Activated CD4-positive, alpha-beta memory T cell treated with anti-CD3 and anti-CD28 coated beads for 36 hours (primary cell): ENCODE data around the gene DGKK. TPM values are rescaled to one million over a fixed set of nuclear protein-coding genes. Genes with fewer than 3 reads are reported as not detected.

ENCODE experiments used
- CTCF ChIA-PET: fragments of 350-600 bp; sonication (Branson Sonifier 250); formaldehyde crosslinking; loops from one replicate; lab custom pipeline; 2021; ENCODE audit warnings: antibody characterized with exemption, inconsistent platforms; lab: Charles Lee
- POLR2A ChIA-PET: fragments of 350-600 bp; sonication (Branson Sonifier 250); formaldehyde crosslinking; loops from one replicate; lab custom pipeline; 2021; ENCODE audit warnings: antibody characterized with exemption; lab: Charles Lee
- DNase-seq: peaks from one replicate; pipeline ENCODE4 v3.0.0-alpha.2; 2020
- H3K27ac Mint-ChIP-seq: one replicate; pipeline ENCODE4 v1.8.0; 2021; ENCODE audit warnings: mixed read lengths
- H3K27me3 Mint-ChIP-seq: one replicate; pipeline ENCODE4 v1.8.0; 2021; ENCODE audit warnings: mixed read lengths
- H3K36me3 Mint-ChIP-seq: one replicate; pipeline ENCODE4 v1.8.0; 2021; ENCODE audit warnings: mixed read lengths
- H3K4me1 Mint-ChIP-seq: one replicate; pipeline ENCODE4 v1.8.0; 2021; ENCODE audit warnings: low read depth, mixed read lengths
- H3K4me3 Mint-ChIP-seq: one replicate; pipeline ENCODE4 v1.8.0; 2021; ENCODE audit warnings: mild to moderate bottlenecking, mixed read lengths
- H3K9me3 Mint-ChIP-seq: one replicate; pipeline ENCODE4 v1.8.0; 2021; ENCODE audit warnings: mixed read lengths
- intact Hi-C: fragments of 100-400 bp; cut with micrococcal nuclease; formaldehyde crosslinking; loops from one replicate; pipeline ENCODE4 v1.15.1; 2023
- total RNA-seq, 2 experiments: library from RNA; stranded (reverse); gene quantifications; one replicate each; pipeline ENCODE4 v1.2.3, GENCODE V29; 2021

DGKK gene
- total RNA-seq, 2 experiments from 2014 or later: not detected

DNA sequence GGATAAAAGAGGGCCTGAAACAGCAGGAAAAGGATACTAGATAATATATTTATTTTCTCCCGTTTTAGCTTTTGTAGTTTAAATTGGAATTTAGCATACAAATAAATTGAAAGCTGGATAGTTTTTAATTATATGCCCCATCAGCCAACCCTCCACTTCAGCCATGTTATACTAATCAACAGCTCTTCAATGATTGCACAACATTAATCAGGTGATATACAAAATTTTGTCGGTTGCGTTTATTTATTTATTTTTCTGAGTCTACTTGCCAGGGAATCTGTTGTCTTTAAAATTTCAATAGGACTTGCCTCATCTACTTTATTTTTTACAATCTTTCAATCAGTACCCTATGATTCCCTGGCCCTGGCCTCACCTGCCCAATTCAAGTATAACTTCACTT, 12.1 kb downstream of the DGKK start:
- ChIA-PET CTCF (no interaction called here), POLR2A (no interaction called here)
- Mint-ChIP-seq H3K9me3 (no peaks in the 10 kb centered on the region), H3K27ac (no peak overlapping the region), H3K4me1 (no peaks in the 10 kb centered on the region), H3K27me3 (peaks cover 2% of the 10 kb centered on the region), H3K4me3 (no peak overlapping the region), H3K36me3 (no peaks in the 10 kb centered on the region)
- DNase-seq: no peak
- intact Hi-C loops: no loop called here

DNA sequence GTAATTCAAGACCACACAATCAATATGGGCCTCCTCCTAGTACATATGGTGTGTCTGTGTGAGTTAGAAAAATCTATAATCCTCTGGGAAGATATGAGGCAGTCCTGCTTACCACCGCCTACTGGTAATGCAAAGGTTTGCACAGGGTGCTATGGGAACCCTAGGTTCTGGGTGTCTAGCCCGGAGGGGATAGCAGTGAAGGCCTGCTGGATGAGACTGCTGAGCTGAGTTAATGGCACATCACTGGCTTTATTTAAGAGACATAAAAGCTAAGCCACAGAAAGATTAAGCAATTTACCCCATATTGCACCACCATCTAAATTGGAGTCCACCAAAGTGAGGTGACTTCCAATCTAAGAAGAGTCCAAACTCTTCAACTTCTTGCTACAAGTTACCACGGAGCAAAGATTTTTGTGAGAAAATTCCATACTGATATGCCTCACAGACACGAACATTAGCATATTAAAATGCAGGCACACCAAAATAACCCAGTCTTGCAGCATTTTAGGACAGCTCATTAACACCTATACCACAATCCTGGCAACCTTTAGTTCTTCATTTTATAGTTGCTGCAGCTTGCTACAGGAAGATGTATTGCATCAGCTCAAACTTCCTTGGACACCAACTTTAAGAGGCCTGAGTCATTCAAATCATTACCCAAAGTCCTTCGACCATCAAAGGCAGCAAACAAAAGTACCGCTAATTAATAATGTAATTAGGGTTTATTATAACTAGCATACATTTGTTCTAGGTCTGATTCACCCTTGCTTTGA, 13.7 kb downstream of the DGKK start:
- Mint-ChIP-seq H3K4me1 (no peaks in the 10 kb centered on the region), H3K27me3 (peaks cover 2% of the 10 kb centered on the region), H3K9me3 (no peaks in the 10 kb centered on the region), H3K4me3 (no peak overlapping the region), H3K27ac (no peak overlapping the region), H3K36me3 (no peaks in the 10 kb centered on the region)
- intact Hi-C loops: no loop called here
- DNase-seq: no peak
- POLR2A ChIA-PET: no interaction called here
- CTCF ChIA-PET: no interaction called here

DNA sequence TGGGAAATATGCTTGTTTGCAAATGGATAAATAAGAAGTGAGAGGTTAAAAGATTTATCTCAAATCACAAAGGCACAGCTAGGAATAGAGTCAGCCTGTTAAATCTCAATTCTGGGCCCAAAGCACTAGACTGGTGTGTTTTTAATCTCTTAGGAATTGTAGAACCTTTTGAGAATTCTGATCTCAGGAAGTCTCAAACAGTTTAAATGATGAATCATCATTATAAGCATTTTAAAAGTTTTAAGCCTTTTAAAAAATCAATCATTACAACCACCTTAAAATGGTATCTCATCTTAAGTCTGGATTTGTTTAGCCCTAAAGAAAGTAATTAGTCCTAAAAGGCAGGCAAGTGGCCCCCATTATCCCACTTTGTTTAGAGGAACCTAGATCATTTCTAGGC, 17.8 kb downstream of the DGKK start:
- Mint-ChIP-seq H3K9me3 (no peaks in the 10 kb centered on the region), H3K4me1 (no peaks in the 10 kb centered on the region), H3K27me3 (no peaks in the 10 kb centered on the region), H3K36me3 (no peaks in the 10 kb centered on the region), H3K4me3 (no peak overlapping the region), H3K27ac (no peak overlapping the region)
- DNase-seq: no peak
- intact Hi-C loops: no loop called here
- ChIA-PET POLR2A (no interaction called here), CTCF (no interaction called here)

DNA sequence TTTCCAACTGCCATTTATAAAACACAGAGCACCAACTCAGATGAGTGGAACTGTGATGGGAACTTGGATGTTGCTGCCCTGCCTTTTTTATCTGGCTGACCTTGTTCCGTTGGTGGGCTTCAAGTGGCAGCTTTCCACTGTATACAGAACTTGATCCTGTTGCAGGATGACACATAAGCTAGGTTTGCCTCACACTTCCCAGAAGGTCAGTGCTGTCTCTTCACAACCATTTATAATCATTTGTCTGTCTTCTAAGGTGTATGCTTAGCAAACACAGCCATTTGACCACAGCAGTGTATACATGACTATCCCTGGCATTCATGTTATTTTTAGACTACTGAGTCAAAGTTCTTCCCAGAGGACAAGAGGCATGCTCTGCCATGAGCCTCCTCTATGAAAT, 20.3 kb downstream of the DGKK start:
- ChIA-PET CTCF (no interaction called here), POLR2A (no interaction called here)
- Mint-ChIP-seq H3K36me3 (no peaks in the 10 kb centered on the region), H3K9me3 (no peaks in the 10 kb centered on the region), H3K27ac (no peak overlapping the region), H3K4me1 (no peaks in the 10 kb centered on the region), H3K4me3 (no peak overlapping the region), H3K27me3 (peaks cover 4% of the 10 kb centered on the region)
- DNase-seq: no peak
- intact Hi-C loops: no loop called here

DNA sequence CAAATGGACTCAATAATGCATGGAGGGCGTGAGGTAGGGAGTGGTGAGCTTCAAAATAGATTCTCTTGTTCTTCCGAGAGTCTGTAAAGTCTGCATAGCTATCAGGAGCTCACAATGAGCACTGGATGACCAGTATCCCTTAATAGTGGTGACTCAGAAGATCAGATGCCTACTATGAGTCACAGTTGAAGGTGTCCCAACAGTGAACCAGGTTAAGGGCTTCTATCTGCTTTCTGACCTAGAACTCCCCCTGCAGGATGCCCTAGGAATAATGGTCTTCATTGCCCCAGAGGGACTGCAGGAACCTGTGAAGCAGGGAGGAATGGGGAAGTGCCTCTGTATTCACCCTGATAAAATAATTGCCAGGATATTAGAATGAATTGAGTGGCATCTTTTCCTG, 22.1 kb downstream of the DGKK start:
- no peaks in the 10 kb centered on the region for H3K9me3 Mint-ChIP-seq
- POLR2A ChIA-PET: no interaction called here
- H3K36me3 Mint-ChIP-seq: no peaks in the 10 kb centered on the region
- peaks cover 4% of the 10 kb centered on the region for H3K27me3 Mint-ChIP-seq
- CTCF ChIA-PET: interaction anchor here (0.6 kb wide), 1 partner anchor 198 kb away, joined by 3 read pairs; no protein-coding TSS in a partner anchor
- DNase-seq: no peak
- H3K27ac Mint-ChIP-seq: no peak overlapping the region
- no peak overlapping the region for H3K4me3 Mint-ChIP-seq
- H3K4me1 Mint-ChIP-seq: no peaks in the 10 kb centered on the region
- intact Hi-C loops: no loop called here

DNA sequence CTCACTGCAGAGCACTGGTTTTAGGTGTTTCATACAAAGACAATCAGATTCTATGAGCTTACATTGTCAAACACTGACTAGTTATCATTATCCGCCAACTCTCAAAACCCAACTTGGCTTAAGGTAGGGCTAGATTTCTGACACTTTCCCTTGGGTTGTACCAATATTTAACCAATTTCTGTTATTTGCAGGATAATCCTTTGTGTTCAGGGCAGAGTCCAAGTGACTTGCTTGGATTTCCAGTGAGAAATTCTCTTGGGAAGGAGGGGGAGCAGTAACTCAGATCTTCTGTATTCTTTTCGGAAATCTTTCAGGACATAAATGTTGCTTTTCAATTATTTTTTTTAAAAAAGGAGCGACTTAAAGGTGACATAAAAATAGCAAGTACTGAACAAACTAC, 23.1 kb downstream of the DGKK start:
- DNase-seq: no peak
- ChIA-PET CTCF (no interaction called here), POLR2A (no interaction called here)
- Mint-ChIP-seq H3K4me3 (no peak overlapping the region), H3K27me3 (peaks cover 4% of the 10 kb centered on the region), H3K36me3 (no peaks in the 10 kb centered on the region), H3K27ac (no peak overlapping the region), H3K9me3 (no peaks in the 10 kb centered on the region), H3K4me1 (no peaks in the 10 kb centered on the region)
- intact Hi-C loops: no loop called here

DNA sequence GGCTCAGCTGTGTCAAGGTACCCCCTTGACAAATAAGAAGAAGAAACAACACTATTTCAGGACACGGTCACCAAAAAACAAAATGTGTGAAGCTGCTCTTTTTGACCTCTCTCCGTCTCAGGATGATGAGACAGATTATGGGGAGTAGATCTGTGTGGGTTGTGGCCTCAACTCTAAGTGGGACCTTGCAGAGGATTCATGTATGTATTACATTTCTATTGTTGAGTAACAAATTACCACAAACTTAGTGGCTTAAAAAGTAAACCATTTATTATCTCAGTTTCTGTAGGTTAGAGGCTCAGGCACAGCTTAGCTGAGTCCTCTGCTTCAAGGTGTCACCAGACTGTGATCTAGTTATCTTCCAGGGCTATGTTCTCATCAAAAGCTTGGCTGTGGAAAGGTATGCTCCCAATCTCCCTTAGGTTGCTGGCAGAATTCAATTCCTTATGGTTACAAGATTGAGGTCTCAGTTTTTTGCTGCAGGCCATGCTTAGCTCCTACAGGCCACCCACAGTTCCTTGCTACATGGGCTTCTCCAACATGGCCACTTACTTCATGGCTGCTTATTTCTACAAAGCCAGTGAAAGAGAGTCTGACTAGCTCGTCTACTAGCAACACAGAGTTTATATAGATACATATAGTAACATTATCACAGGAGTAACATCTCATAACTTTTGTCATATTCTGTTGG, 28.1 kb downstream of the DGKK start:
- H3K4me1 Mint-ChIP-seq: no peaks in the 10 kb centered on the region
- peaks cover 4% of the 10 kb centered on the region for H3K27me3 Mint-ChIP-seq
- H3K4me3 Mint-ChIP-seq: no peak overlapping the region
- ChIA-PET CTCF (no interaction called here), POLR2A (no interaction called here)
- H3K27ac Mint-ChIP-seq: no peak overlapping the region
- H3K9me3 Mint-ChIP-seq: no peaks in the 10 kb centered on the region
- intact Hi-C loops: no loop called here
- no peaks in the 10 kb centered on the region for H3K36me3 Mint-ChIP-seq
- DNase-seq: no peak

DNA sequence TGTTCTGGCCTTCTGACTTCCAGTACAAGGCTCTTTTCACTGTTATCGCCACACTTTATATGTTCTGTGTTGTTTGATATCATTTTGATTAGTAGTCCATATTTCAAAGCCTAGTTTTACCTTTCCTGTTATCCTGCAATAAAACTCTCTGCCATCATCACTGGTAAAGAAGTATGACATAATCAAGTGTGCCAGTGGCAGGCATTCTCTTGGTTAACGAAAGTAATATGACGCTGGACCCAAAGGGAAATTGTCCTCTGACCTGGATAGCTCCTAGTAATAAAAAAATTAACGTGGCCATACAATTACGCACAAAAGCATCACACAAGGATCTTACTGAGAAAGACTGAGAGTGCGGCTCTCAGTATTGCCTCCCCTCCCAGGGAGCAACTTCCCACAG, 33.8 kb downstream of the DGKK start:
- POLR2A ChIA-PET: no interaction called here
- H3K36me3 Mint-ChIP-seq: no peaks in the 10 kb centered on the region
- intact Hi-C loops: no loop called here
- no peaks in the 10 kb centered on the region for H3K27me3 Mint-ChIP-seq
- no peaks in the 10 kb centered on the region for H3K4me1 Mint-ChIP-seq
- CTCF ChIA-PET: no interaction called here
- H3K9me3 Mint-ChIP-seq: no peaks in the 10 kb centered on the region
- DNase-seq: no peak
- H3K27ac Mint-ChIP-seq: no peak overlapping the region
- H3K4me3 Mint-ChIP-seq: no peak overlapping the region

DNA sequence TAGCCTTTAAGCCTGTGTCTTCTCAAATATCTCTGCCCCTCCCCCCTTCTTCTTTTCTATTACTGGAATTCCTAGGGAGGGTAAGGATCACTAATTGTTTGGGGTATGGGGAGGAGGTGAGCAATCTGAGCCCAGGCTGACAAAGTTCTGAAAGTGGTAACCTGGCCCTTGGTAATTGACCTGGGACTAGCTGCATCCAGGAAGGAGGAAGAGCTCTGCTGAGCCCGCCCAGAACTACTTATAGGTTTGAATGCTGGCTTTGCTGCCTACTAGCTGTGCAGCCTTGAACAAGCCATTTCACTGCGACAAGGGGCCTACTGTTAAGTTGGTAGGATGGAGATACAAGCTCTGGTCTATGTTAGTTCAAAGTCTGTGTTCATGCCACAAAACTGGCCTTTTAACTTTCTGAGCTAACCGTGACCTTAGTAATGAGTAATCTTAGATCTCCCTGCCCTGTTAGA, 37.8 kb downstream of the DGKK start:
- DNase-seq: no peak
- POLR2A ChIA-PET: no interaction called here
- intact Hi-C loops: no loop called here

DNA sequence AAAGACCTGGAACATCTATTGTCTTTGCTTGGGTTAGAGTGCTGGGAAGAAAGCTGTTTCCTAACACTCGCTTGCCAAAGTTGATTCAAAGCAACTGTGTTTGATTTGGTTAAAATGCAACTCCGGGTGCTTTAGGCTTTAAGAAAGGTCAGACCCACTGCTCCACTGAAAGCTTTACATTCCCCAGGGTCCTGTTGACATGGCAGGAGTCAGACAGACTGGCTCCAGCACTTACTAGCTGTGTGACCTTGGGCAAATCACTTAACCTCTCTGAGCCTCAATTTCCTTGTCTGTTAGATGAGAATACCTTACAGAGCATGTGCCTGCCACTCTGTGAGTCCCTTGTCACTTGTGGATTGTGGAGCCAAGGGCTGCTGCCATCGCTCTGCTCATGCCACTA, 39.0 kb downstream of the DGKK start:
- Mint-ChIP-seq H3K27ac (no peak overlapping the region), H3K9me3 (no peaks in the 10 kb centered on the region), H3K27me3 (peaks cover 2% of the 10 kb centered on the region), H3K36me3 (no peaks in the 10 kb centered on the region), H3K4me3 (no peak overlapping the region), H3K4me1 (no peaks in the 10 kb centered on the region)
- intact Hi-C loops: no loop called here
- ChIA-PET CTCF (no interaction called here), POLR2A (no interaction called here)
- DNase-seq: no peak

More for the DNA sequence above, 37.8 kb downstream of the DGKK start:
- no peaks in the 10 kb centered on the region for H3K27me3 Mint-ChIP-seq
- no peaks in the 10 kb centered on the region for H3K36me3 Mint-ChIP-seq
- H3K4me3 Mint-ChIP-seq: no peak overlapping the region
- no peaks in the 10 kb centered on the region for H3K9me3 Mint-ChIP-seq
- no peaks in the 10 kb centered on the region for H3K4me1 Mint-ChIP-seq
- no peak overlapping the region for H3K27ac Mint-ChIP-seq
- CTCF ChIA-PET: no interaction called here

DNA sequence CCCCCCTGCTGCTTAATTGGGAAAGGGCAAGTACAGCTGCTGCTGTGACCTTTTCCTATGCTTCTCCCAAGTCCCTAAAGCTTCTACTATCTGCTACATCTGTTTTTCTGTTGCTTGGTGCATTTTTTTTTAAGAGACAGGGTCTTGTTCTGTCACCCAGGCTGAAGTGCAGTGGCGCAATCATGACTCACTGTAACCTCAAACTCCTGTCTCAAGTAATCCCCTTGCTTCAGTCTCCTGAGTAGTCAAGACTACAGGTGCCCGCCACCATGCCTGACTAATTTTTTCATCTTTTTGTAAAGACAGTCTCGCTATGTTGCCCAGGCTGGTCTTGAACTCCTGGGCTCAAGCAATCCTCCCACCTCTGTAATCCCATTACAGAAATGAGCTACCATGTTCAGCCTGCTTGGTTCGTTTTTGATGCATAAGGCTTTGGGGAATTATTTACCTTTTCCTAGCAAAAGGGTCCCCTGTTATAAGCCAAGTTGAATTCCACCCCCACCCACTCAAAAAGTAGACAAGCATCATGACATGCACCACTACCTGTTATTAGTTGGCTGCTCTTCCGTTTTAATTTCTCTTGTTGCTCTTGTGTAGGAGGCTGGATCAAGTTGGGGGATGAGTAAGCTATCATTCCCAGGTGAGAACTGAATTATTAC, 39.6 kb downstream of the DGKK start:
- CTCF ChIA-PET: no interaction called here
- no peaks in the 10 kb centered on the region for H3K36me3 Mint-ChIP-seq
- DNase-seq: no peak

DNA sequence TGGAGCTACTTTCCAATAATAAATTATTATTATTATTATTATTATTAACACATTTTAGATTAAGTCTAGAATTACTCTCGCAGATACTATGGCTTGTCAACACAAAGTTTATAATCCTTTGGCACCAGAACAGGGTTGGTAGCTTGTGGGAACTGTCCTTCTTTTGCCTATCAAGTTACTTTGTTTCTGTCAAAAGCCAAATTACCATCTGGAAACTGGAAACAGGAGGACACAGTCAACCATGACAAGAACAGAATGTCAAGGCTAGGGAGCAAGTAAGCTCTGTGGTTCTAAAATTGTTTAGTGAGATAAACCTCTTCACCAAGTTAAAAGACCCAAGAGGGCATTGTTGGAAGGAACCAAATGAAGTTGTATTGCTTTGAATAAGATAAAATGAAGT, 42.5 kb downstream of the DGKK start:
- no peaks in the 10 kb centered on the region for H3K9me3 Mint-ChIP-seq
- H3K27me3 Mint-ChIP-seq: peaks cover 2% of the 10 kb centered on the region

More for the DNA sequence above, 39.6 kb downstream of the DGKK start:
- POLR2A ChIA-PET: no interaction called here
- intact Hi-C loops: no loop called here
- no peaks in the 10 kb centered on the region for H3K9me3 Mint-ChIP-seq
- H3K4me1 Mint-ChIP-seq: no peaks in the 10 kb centered on the region
- H3K27ac Mint-ChIP-seq: no peak overlapping the region
- H3K27me3 Mint-ChIP-seq: peaks cover 2% of the 10 kb centered on the region
- H3K4me3 Mint-ChIP-seq: no peak overlapping the region

More for the DNA sequence above, 42.5 kb downstream of the DGKK start:
- Mint-ChIP-seq H3K27ac (no peak overlapping the region), H3K4me1 (no peaks in the 10 kb centered on the region), H3K36me3 (no peaks in the 10 kb centered on the region), H3K4me3 (no peak overlapping the region)
- DNase-seq: no peak
- ChIA-PET POLR2A (no interaction called here), CTCF (no interaction called here)
- intact Hi-C loops: no loop called here
